Muscle layer of duodenum (tissue), 2 donors: Measurements from ENCODE around the gene USP13.

Experiments
- H3K27ac ChIP-seq: one replicate; pipeline ENCODE4 v1.7.0; 2013; ENCODE audit warnings: mild to moderate bottlenecking, low read length
- H3K27me3 ChIP-seq: one replicate; pipeline ENCODE4 v1.7.0; 2013; ENCODE audit warnings: low read depth, mild to moderate bottlenecking, control low read depth, low read length
- H3K36me3 ChIP-seq, 2 donors: one replicate each; pipeline ENCODE4 v1.7.0; 2013; ENCODE audit warnings: low read length in 2 of 2, control low read depth in 1 of 2, mild to moderate bottlenecking in 1 of 2; ENCODE audit not compliant: insufficient read depth in 2 of 2, control insufficient read depth in 1 of 2
- H3K4me1 ChIP-seq, 2 donors: one replicate each; pipeline ENCODE4 v1.7.0; 2013; ENCODE audit warnings: low read length in 2 of 2, mild to moderate bottlenecking in 2 of 2, control low read depth in 1 of 2, moderate library complexity in 1 of 2; ENCODE audit not compliant: insufficient read depth in 2 of 2, control insufficient read depth in 1 of 2
- H3K4me3 ChIP-seq, 2 donors: one replicate each; pipeline ENCODE4 v1.7.0; 2013; ENCODE audit warnings: low read length in 2 of 2, low read depth in 1 of 2, mild to moderate bottlenecking in 1 of 2
- H3K9me3 ChIP-seq, 2 donors: one replicate each; pipeline ENCODE4 v1.7.0; 2013; ENCODE audit warnings: low read length in 2 of 2, control low read depth in 1 of 2, mild to moderate bottlenecking in 1 of 2; ENCODE audit not compliant: control insufficient read depth in 1 of 2
- donor health status: healthy.

Gene USP13

DNA sequence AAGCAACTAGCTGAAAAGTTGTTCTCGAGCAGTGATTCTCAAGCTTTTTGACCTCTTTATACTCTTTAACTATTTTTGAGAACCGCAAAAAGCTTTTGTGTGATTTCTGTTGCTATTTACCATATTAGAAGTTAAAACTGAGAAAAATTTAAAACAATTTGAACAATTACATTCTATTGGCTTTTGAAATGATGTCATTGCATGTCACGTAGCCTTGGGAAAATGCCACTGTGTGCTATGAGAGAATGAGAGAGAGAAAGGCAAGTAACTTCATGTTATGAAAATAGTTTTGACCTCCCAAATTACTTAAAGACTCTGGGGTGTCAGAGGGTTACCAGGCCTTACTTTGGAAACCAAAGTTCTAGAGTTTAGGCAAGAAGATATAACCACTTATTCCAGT is 8.0 kb downstream of the USP13 start:
- no peak overlapping the region for H3K4me3 ChIP-seq
- H3K9me3 ChIP-seq: no peaks in the 10 kb centered on the region
- no peaks in the 10 kb centered on the region for H3K36me3 ChIP-seq
- no peak overlapping the region for H3K27ac ChIP-seq
- H3K27me3 ChIP-seq: no peaks in the 10 kb centered on the region
- H3K4me1 ChIP-seq: peaks cover 0 to under 1% of the 10 kb centered on the region in 2 donors

DNA sequence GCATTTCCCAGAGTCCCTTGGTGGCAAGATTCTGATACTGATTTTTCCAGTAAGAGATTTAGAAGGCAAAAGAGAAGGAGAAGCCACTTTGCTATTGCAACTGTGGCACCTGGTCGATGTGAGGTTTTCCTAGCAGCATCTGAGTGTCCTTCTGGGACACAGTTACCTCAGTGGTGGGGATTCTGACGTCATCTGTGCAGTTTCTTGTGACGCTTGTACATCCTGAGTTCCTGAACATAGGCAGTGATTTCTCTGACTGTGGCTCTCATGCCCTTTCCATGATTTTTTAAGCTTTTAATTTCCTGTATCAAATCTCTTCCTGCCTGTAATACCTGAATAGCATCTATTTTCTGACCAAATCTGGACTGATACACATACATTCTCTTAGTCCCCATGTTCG is 8.9 kb downstream of the USP13 start:
- H3K36me3 ChIP-seq: no peaks in the 10 kb centered on the region
- peaks cover 0 to 10% of the 10 kb centered on the region in 2 donors for H3K4me1 ChIP-seq
- no peaks in the 10 kb centered on the region for H3K27me3 ChIP-seq
- H3K4me3 ChIP-seq: no peak overlapping the region
- H3K9me3 ChIP-seq: no peaks in the 10 kb centered on the region
- H3K27ac ChIP-seq: no peak overlapping the region

DNA sequence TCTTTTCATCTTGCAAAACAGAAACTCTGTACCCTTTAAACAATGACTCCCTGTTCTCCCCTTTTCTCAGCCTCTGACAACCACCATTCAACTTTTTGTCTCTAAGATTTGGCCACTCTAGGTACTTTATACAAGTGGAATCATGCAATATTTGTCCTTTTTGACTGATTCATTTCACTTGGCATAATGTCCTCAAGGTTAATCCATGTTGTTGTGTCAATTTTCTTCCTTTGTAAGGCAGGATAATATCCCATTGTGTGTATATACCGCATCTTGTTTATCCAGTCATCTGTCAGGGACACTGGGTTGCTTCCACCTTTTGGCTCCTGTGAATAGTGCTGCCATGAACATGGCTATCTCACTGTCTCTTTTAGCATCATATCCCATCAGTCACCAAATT is 10.3 kb downstream of the USP13 start:
- H3K4me1 ChIP-seq: peaks cover 0 to 12% of the 10 kb centered on the region in 2 donors
- no peaks in the 10 kb centered on the region for H3K9me3 ChIP-seq
- no peaks in the 10 kb centered on the region for H3K27me3 ChIP-seq
- H3K36me3 ChIP-seq: no peaks in the 10 kb centered on the region
- H3K4me3 ChIP-seq: no peak overlapping the region
- H3K27ac ChIP-seq: no peak overlapping the region

DNA sequence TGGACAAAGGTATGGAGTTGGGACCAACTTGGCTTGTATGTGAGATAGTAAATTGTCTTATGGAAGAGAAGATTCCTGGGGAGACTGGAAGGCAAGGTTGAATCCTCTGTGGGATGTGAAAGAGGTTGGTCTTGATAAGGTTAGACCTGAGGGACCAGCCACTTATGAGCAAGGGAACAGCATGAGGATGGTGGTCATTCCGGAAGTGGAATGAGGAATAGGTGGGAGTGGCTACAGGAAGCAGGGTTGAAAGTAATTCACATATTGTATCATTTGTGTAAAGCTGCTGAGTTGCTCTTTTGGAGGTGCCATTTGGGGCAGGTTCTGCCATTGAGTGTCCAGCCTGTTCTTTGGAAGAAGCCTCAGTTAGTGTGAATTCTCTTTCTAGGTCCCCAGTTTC is 13.2 kb downstream of the USP13 start:
- no peaks in the 10 kb centered on the region for H3K9me3 ChIP-seq
- H3K36me3 ChIP-seq: no peaks in the 10 kb centered on the region
- no peak overlapping the region for H3K4me3 ChIP-seq
- H3K27me3 ChIP-seq: no peaks in the 10 kb centered on the region
- H3K27ac ChIP-seq: no peak overlapping the region
- H3K4me1 ChIP-seq: peaks cover 0 to 16% of the 10 kb centered on the region in 2 donors

DNA sequence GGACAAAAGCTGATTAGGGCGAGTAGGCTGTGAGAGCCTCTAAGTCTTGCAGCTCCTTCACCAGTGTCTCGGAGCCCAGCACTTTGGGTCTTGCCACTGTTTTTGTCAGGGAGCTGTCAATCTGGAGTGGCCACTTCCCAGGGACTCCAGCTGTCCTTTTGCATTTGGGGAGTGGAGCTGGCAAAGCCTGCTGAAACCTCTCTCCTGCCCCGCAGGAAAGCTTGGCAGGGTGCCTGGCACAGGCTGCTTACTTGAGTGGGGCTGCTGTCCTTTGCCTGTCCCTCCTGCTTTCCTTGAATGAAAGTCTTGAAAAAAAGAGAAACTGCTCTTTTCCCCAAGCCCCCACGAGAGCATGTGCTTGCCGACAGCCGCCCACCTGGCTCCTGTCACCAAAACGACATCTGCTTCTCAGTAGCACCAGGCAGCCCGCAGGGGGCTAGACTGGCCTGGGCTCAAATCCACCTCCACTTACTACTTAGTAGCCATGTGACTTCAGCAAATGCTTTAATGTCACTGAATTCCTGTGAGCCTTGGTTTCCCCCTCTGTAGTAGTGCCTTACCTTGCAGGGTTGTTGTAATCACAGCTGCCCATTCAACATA is 13.7 kb downstream of the USP13 start:
- no peaks in the 10 kb centered on the region for H3K27me3 ChIP-seq
- H3K4me3 ChIP-seq: no peak overlapping the region
- no peak overlapping the region for H3K27ac ChIP-seq
- H3K9me3 ChIP-seq: no peaks in the 10 kb centered on the region
- H3K36me3 ChIP-seq: no peaks in the 10 kb centered on the region
- H3K4me1 ChIP-seq: peaks cover 0 to 16% of the 10 kb centered on the region in 2 donors

DNA sequence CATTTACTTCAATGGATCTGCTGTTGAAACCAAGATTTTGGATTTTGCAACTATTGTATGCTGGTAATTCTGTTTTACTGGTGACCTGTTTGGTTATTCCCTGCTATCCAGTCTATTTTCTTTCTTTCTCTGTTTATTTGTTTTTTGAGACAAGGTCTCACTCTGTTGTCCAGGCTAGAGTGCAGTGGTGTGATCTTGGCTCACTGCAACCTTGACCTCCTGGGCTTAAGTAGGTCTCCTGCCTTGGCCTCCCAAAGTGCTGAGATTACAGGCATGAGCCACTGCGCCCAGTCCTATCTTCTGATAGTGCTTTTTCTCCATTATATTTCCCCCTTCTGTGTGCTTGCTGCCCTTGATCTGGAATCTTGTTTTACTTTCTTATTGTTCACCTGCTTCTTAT is 15.6 kb downstream of the USP13 start:
- peaks cover 0 to 16% of the 10 kb centered on the region in 2 donors for H3K4me1 ChIP-seq

DNA sequence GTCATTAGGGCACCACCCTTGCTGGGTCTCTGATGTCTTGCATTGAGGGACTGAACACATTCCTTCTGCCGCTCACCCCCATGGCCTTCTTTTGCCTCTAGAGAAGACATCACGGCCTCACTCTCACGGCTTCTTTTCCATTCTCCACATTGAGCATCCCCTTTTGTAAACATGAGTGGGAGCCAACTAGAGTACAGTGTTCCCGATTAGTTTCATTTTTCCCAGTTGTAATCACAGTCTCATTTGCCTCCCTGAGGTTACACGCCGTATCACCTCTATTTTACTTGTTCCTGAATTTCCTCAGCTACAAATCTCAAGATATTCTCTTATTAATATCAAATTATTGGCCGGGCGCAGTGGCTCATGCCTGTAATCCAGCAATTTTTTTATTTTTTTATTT is 17.5 kb downstream of the USP13 start:
- no peaks in the 10 kb centered on the region for H3K36me3 ChIP-seq
- H3K27me3 ChIP-seq: no peaks in the 10 kb centered on the region
- peaks cover 0 to 16% of the 10 kb centered on the region in 2 donors for H3K4me1 ChIP-seq
- H3K9me3 ChIP-seq: no peaks in the 10 kb centered on the region
- no peak overlapping the region for H3K27ac ChIP-seq
- no peak overlapping the region for H3K4me3 ChIP-seq

More for the DNA sequence above, 15.6 kb downstream of the USP13 start:
- Histone ChIP-seq H3K36me3 (no peaks in the 10 kb centered on the region), H3K9me3 (no peaks in the 10 kb centered on the region), H3K4me3 (no peak overlapping the region), H3K27ac (no peak overlapping the region), H3K27me3 (no peaks in the 10 kb centered on the region)

DNA sequence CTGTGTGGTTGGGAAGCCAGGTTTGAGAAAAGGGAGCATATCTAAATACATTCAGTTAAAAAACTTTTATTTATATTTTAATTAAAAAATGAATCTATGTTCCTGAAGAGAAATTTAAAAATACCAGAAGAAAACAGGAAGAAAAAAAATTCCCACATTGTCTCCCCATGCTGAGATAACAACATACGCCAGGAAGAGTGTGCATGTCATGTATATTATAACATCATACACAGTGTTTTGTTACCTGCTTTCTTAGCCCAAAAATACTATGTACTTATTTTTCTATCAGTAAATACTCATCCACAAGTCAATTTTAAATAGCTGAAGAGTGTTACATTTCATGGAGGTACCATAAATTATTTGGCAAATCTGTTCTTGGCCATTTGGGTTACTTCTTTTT is 18.5 kb downstream of the USP13 start:
- no peaks in the 10 kb centered on the region for H3K27me3 ChIP-seq
- peaks cover 0 to 11% of the 10 kb centered on the region in 2 donors for H3K4me1 ChIP-seq
- no peak overlapping the region for H3K27ac ChIP-seq
- H3K9me3 ChIP-seq: no peaks in the 10 kb centered on the region
- H3K36me3 ChIP-seq: no peaks in the 10 kb centered on the region
- H3K4me3 ChIP-seq: no peak overlapping the region

DNA sequence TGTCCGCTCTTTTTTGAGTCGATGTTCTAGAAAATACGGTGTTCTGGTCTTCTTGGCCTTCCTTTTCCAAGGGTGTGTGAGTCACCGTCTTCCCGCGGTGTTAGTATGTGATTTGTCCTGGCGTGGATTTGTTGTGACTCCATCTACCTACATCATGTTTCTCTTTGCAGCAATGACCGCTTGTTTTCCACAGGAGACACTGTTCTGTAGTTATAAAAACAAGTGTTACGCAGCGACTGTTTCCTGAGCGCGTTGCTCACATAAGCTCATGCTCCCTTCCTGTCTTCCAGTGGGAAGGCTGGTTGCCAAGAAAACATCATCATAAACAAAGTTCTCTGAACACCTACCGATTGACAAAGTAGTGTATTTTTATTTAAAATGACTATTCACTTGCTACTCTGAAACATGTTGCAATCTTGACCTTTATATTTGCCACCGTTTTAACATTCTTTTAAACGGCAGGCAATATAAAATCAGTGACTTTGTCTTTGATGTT is 19.0 kb downstream of the USP13 start:
- H3K27me3 ChIP-seq: no peaks in the 10 kb centered on the region
- H3K4me1 ChIP-seq: peaks cover 0 to 6% of the 10 kb centered on the region in 2 donors
- H3K4me3 ChIP-seq: no peak overlapping the region
- H3K9me3 ChIP-seq: no peaks in the 10 kb centered on the region
- H3K36me3 ChIP-seq: no peaks in the 10 kb centered on the region
- H3K27ac ChIP-seq: no peak overlapping the region

DNA sequence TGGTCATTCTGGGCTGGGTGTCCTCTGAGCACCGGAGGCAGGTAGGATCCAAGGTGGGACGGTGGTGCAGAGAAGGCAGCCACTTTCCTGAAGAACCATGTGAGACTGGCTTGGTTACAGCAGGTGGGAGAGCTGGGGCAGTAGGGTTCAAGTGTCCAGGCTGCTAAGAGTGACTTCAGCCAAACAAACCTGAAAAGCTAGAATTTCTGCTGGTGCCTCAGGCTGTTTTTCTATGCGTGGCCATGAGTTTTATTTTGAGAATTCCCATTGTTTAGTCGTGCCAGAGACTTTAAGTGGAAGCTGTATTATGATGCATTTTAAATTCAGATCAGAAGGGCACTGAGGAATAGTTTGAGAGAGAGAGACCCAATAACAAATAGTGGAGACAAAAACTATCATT is 20.1 kb downstream of the USP13 start:
- Histone ChIP-seq H3K27me3 (no peaks in the 10 kb centered on the region), H3K36me3 (no peaks in the 10 kb centered on the region), H3K9me3 (no peaks in the 10 kb centered on the region), H3K4me3 (no peak overlapping the region), H3K27ac (no peak overlapping the region), H3K4me1 (peaks cover 0 to 4% of the 10 kb centered on the region in 2 donors)

DNA sequence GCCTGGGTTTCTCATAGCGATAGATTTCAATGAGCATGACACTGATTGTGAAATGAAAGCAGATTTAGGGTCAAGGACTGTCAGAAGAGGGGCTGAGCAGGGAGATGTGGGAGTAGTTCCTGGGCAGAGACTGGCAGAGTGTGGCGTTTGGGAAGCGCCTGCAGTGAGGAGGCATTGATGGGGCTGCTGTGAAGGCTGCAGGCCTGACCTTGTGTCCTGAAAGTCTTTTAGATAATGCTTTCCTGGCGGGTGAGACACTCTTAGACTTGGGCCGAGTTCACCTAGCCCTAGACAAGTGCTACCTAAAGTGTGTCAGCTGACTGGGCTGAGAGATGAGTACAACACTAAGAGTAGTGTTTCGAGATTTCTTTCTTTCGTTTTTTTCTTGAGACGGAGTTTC is 20.7 kb downstream of the USP13 start:
- Histone ChIP-seq H3K4me1 (peaks cover 0 to 4% of the 10 kb centered on the region in 2 donors), H3K4me3 (no peak overlapping the region), H3K27me3 (no peaks in the 10 kb centered on the region), H3K27ac (no peak overlapping the region), H3K9me3 (no peaks in the 10 kb centered on the region), H3K36me3 (no peaks in the 10 kb centered on the region)

DNA sequence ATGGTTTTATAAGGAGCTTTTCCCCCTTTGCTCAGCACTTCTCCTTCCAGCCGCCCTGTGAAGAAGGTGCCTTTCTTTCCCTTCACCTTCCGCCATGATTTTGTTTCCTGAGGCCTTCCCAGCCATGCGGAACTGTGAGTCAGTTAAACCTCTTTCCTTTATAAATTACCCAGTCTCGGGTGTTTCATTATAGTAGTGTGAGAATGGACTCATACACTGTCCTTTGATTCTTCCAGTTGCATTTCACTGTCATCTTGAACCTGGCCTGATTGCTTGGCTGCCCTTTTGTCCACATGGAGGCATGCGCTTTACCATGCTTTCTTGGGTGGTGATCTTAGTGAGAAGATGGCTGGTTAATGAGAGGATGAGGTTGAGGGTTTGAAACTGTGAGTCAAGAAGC is 23.2 kb downstream of the USP13 start:
- Histone ChIP-seq H3K27me3 (no peaks in the 10 kb centered on the region), H3K9me3 (no peaks in the 10 kb centered on the region), H3K27ac (no peak overlapping the region), H3K4me1 (no peaks in the 10 kb centered on the region), H3K4me3 (no peak overlapping the region), H3K36me3 (no peaks in the 10 kb centered on the region)
